Neuron (in vitro differentiated cells): ENCODE data around the gene BLCAP.

Source experiments
- H2AFZ ChIP-seq: one replicate; pipeline ENCODE4 v1.6.1; 2013; ENCODE audit warnings: low read depth, mild to moderate bottlenecking, inconsistent platforms, low read length, moderate library complexity
- H3K27me3 ChIP-seq: one replicate; pipeline ENCODE4 v1.6.1; 2013; ENCODE audit warnings: low read length; ENCODE audit not compliant: insufficient read depth
- H3K36me3 ChIP-seq: one replicate; pipeline ENCODE4 v1.6.1; 2013; ENCODE audit warnings: low read length; ENCODE audit not compliant: insufficient read depth
- H3K4me1 ChIP-seq: one replicate; pipeline ENCODE4 v1.6.1; 2013; ENCODE audit warnings: low read length; ENCODE audit not compliant: insufficient read depth
- H3K4me3 ChIP-seq: 2 replicates; pipeline ENCODE4 v1.5.1; 2013; ENCODE audit warnings: mild to moderate bottlenecking, low read length, moderate library complexity
- H3K9me3 ChIP-seq: one replicate; pipeline ENCODE4 v1.6.1; 2013; ENCODE audit warnings: low read length

The BLCAP gene

GRCh38 chr20:37510226-37510625 is 17.4 kb downstream of the BLCAP start:
- no peaks in the 10 kb centered on the region for H3K27me3 ChIP-seq
- H3K9me3 ChIP-seq: no peaks in the 10 kb centered on the region
- H2AFZ ChIP-seq: no peak overlapping the region
- no peak overlapping the region for H3K4me3 ChIP-seq
- H3K4me1 ChIP-seq: no peaks in the 10 kb centered on the region
- peaks cover 37% of the 10 kb centered on the region for H3K36me3 ChIP-seq

GRCh38 chr20:37506152-37506725 is 21.4 kb downstream of the BLCAP start:
- Histone ChIP-seq H3K4me1 (peaks cover 3% of the 10 kb centered on the region), H3K9me3 (no peaks in the 10 kb centered on the region), H3K27me3 (no peaks in the 10 kb centered on the region), H3K36me3 (peaks cover 11% of the 10 kb centered on the region), H3K4me3 (no peak overlapping the region), H2AFZ (no peak overlapping the region)

GRCh38 chr20:37505263-37506151 is 22.2 kb downstream of the BLCAP start:
- H3K27me3 ChIP-seq: no peaks in the 10 kb centered on the region
- peaks cover 3% of the 10 kb centered on the region for H3K4me1 ChIP-seq
- H3K4me3 ChIP-seq: no peak overlapping the region
- H2AFZ ChIP-seq: no peak overlapping the region
- peaks cover 8% of the 10 kb centered on the region for H3K36me3 ChIP-seq
- H3K9me3 ChIP-seq: no peaks in the 10 kb centered on the region

- Histone ChIP-seq H3K27me3 (no peaks in the 10 kb centered on the region), H3K36me3 (peaks cover 6% of the 10 kb centered on the region), H3K9me3 (no peaks in the 10 kb centered on the region), H3K4me1 (peaks cover 3% of the 10 kb centered on the region), H3K4me3 (no peak overlapping the region), H2AFZ (no peak overlapping the region)
Observed at GRCh38 chr20:37504404-37505096, 23.1 kb downstream of the BLCAP start.

- Histone ChIP-seq H3K36me3 (no peaks in the 10 kb centered on the region), H3K9me3 (no peaks in the 10 kb centered on the region), H3K4me3 (no peak overlapping the region)
Observed at GRCh38 chr20:37503256-37503927, 24.3 kb downstream of the BLCAP start.

GRCh38 chr20:37502654-37503053 is 25.0 kb downstream of the BLCAP start:
- Histone ChIP-seq H3K4me1 (peaks cover 3% of the 10 kb centered on the region), H3K4me3 (no peak overlapping the region)

More at GRCh38 chr20:37503256-37503927, 24.3 kb downstream of the BLCAP start:
- H3K27me3 ChIP-seq: no peaks in the 10 kb centered on the region
- no peak overlapping the region for H2AFZ ChIP-seq
- peaks cover 3% of the 10 kb centered on the region for H3K4me1 ChIP-seq

GRCh38 chr20:37501940-37502339 is 25.7 kb downstream of the BLCAP start:
- Histone ChIP-seq H3K4me3 (no peak overlapping the region), H3K4me1 (peaks cover 3% of the 10 kb centered on the region), H2AFZ (no peak overlapping the region), H3K27me3 (no peaks in the 10 kb centered on the region), H3K36me3 (no peaks in the 10 kb centered on the region), H3K9me3 (no peaks in the 10 kb centered on the region)

More at GRCh38 chr20:37502654-37503053, 25.0 kb downstream of the BLCAP start:
- no peaks in the 10 kb centered on the region for H3K36me3 ChIP-seq
- H3K9me3 ChIP-seq: no peaks in the 10 kb centered on the region
- H2AFZ ChIP-seq: no peak overlapping the region
- no peaks in the 10 kb centered on the region for H3K27me3 ChIP-seq

GRCh38 chr20:37500311-37500710 is 27.4 kb downstream of the BLCAP start:
- Histone ChIP-seq H3K27me3 (no peaks in the 10 kb centered on the region), H3K4me3 (no peak overlapping the region)

GRCh38 chr20:37498066-37498665 is 29.5 kb downstream of the BLCAP start:
- Histone ChIP-seq H3K4me1 (no peaks in the 10 kb centered on the region), H3K27me3 (no peaks in the 10 kb centered on the region), H3K4me3 (no peak overlapping the region), H2AFZ (no peak overlapping the region), H3K36me3 (no peaks in the 10 kb centered on the region), H3K9me3 (no peaks in the 10 kb centered on the region)

More at GRCh38 chr20:37500311-37500710, 27.4 kb downstream of the BLCAP start:
- H3K4me1 ChIP-seq: peaks cover 3% of the 10 kb centered on the region
- H3K36me3 ChIP-seq: no peaks in the 10 kb centered on the region
- H3K9me3 ChIP-seq: no peaks in the 10 kb centered on the region
- no peak overlapping the region for H2AFZ ChIP-seq

- H3K9me3 ChIP-seq: no peaks in the 10 kb centered on the region
- no peak overlapping the region for H3K4me3 ChIP-seq
- no peaks in the 10 kb centered on the region for H3K27me3 ChIP-seq
- no peak overlapping the region for H2AFZ ChIP-seq
- no peaks in the 10 kb centered on the region for H3K36me3 ChIP-seq
- no peaks in the 10 kb centered on the region for H3K4me1 ChIP-seq
Observed at GRCh38 chr20:37494796-37495195, 32.9 kb downstream of the BLCAP start.

GRCh38 chr20:37494301-37494700 is 33.4 kb downstream of the BLCAP start:
- Histone ChIP-seq H3K27me3 (no peaks in the 10 kb centered on the region), H3K9me3 (no peaks in the 10 kb centered on the region), H3K4me1 (no peaks in the 10 kb centered on the region), H2AFZ (no peak overlapping the region), H3K4me3 (no peak overlapping the region), H3K36me3 (no peaks in the 10 kb centered on the region)

- Histone ChIP-seq H3K36me3 (no peaks in the 10 kb centered on the region), H3K27me3 (no peaks in the 10 kb centered on the region), H3K4me1 (no peaks in the 10 kb centered on the region), H3K4me3 (no peak overlapping the region), H2AFZ (no peak overlapping the region), H3K9me3 (no peaks in the 10 kb centered on the region)
Observed at GRCh38 chr20:37492945-37493344, 34.7 kb downstream of the BLCAP start.
